ENCODE measurements around the gene NUB1. TPM values are rescaled to one million over a fixed set of nuclear protein-coding genes. Genes with fewer than 3 reads are reported as not detected.

Gene NUB1
- polyA plus RNA-seq, 1 of the 3 experiments (the other 2 are of a cell fraction) = 54.0 TPM

DNA sequence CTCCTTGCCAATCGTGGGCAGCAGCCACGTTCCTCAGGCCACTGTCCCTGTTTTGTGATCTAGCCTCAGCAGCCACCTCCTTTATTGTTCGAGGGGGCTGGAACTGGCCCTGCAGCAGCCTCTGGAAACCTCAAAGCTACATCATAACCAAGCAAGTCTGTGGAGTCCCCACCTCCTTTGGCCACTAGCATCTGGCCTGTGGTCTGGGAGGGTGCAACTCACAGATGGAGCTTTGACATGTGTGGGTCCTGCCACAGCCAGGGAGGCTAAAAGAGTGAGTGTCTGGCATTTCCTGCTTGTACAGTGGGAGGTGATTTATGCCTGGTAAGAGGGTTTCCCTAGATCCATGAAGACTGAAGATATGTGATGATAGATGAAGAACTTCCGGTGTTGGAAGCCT, 32.3 kb upstream of the NUB1 start:
- 53% methylated on average over 4 of the region's 4 CpGs for WGBS (ENCODE audit: low lambda C conversion rate)
- no peaks in the 10 kb centered on the region for H3K79me2 ChIP-seq (ENCODE audit: insufficient read depth)
- H3K4me1 ChIP-seq (ENCODE audit: control insufficient read depth in 1 of 2, insufficient read depth in 2 of 2, low read depth in 1 of 2, low read length in 1 of 2) = no peaks in the 10 kb centered on the region; a peak in 1 of 4 replicates
- no peaks in the 10 kb centered on the region for H3K36me3 ChIP-seq (replicated peaks in 1 of 2; ENCODE audit: control insufficient read depth in 1 of 2, insufficient read depth in 2 of 2, low read length in 1 of 2)
- H3K9me3 ChIP-seq = no peaks in the 10 kb centered on the region; the same call in 1 of the 2 replicates
- H3K9ac ChIP-seq = no peak overlapping the region
- ChIA-PET POLR2A (no interaction called here), CTCF (interaction anchor here (0.6 to 9.1 kb wide), 19 partner anchors 8 to 166 kb away, joined by 3 to 97 read pairs (median 4); partner anchors contain the start of genes GBX1 and NUB1)
- H3K27me3 ChIP-seq (ENCODE audit: insufficient read depth) = peaks cover 17% of the 10 kb centered on the region; the same call in 1 of the 2 replicates
- H3K9me2 ChIP-seq = no peaks in the 10 kb centered on the region
- DNase-seq = no peak
- H4K20me1 ChIP-seq (ENCODE audit: insufficient read depth) = no peaks in the 10 kb centered on the region
- H3K27ac ChIP-seq (ENCODE audit: low read depth in 2 of 2, low read length in 1 of 2) = no peak overlapping the region
- H3F3A ChIP-seq (replicated peaks; ENCODE audit: insufficient read depth) = peaks cover 3% of the 10 kb centered on the region
- H3K4me3 ChIP-seq (ENCODE audit: low read depth in 2 of 2, low read length in 1 of 2) = no peak overlapping the region
- TF ChIP-seq, protein P1, sequence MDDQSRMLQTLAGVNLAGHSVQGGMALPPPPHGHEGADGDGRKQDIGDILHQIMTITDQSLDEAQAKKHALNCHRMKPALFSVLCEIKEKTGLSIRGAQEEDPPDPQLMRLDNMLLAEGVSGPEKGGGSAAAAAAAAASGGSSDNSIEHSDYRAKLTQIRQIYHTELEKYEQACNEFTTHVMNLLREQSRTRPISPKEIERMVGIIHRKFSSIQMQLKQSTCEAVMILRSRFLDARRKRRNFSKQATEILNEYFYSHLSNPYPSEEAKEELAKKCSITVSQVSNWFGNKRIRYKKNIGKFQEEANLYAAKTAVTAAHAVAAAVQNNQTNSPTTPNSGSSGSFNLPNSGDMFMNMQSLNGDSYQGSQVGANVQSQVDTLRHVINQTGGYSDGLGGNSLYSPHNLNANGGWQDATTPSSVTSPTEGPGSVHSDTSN (IDR thresholded peaks at IDR 0.05) = peak; percentile 67; the same call in 1 of the 2 replicates
- no peak for TF ChIP-seq IRF3 (IDR thresholded peaks at IDR 0.05; ENCODE audit: low read depth, low read length)
- no peak overlapping the region for H3K4me2 ChIP-seq
- no peak overlapping the region for H2AFZ ChIP-seq (ENCODE audit: low read depth)

DNA sequence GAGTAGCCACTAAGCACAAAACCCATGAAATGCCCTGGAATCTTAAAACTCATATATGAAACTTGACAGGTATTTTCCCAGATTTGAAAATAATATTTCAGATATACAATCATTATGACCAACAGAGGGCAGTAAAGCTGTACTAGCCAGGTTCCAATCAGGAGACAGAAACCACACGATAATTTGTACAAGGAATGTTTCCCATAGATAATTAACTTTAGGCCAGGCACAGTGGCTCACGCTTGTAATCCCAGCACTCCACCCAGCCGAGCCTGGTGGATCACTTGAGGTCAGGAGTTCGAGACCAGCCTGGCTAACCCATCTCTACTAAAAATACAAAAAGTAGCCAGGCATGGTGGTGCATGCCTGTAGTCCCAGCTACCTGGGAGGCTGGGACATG, 31.0 kb upstream of the NUB1 start:
- CTCF ChIA-PET = interaction anchor here (0.7 to 9.1 kb wide), 31 partner anchors 9 to 453 kb away, joined by 3 to 97 read pairs (median 4); partner anchors contain the start of genes CRYGN, GBX1 and NUB1
- no peaks in the 10 kb centered on the region for H4K20me1 ChIP-seq (ENCODE audit: insufficient read depth)
- H3K4me1 ChIP-seq (ENCODE audit: control insufficient read depth in 1 of 2, insufficient read depth in 2 of 2, low read depth in 1 of 2, low read length in 1 of 2) = no peaks in the 10 kb centered on the region; a peak in 1 of 4 replicates
- peak; percentile 32 for TF ChIP-seq SMC3 (IDR thresholded peaks at IDR 0.05; ENCODE audit: low read depth, low read length)
- TF ChIP-seq CHD2 (IDR thresholded peaks at IDR 0.05; ENCODE audit: low read length, partially characterized antibody) = no peak
- no peak for TF ChIP-seq RCOR1 (IDR thresholded peaks at IDR 0.05; ENCODE audit: low read length)
- TF ChIP-seq MEF2A (IDR thresholded peaks at IDR 0.05; ENCODE audit: borderline replicate concordance, low read depth) = no peak
- TF ChIP-seq RAD21 (IDR thresholded peaks at IDR 0.05; ENCODE audit: low read length) = peak; percentile 52
- TF ChIP-seq SIN3A (IDR thresholded peaks at IDR 0.05; ENCODE audit: borderline replicate concordance, low read depth, low read length) = no peak
- TF ChIP-seq USF1 (IDR thresholded peaks at IDR 0.05; ENCODE audit: borderline replicate concordance, low read depth) = no peak
- TF ChIP-seq, protein P1 (IDR thresholded peaks at IDR 0.05) = no peak
- TF ChIP-seq REST (IDR thresholded peaks at IDR 0.05; ENCODE audit: low read depth, low read length) = no peak
- TF ChIP-seq CTCF (IDR thresholded peaks at IDR 0.05) = peak; percentile 63
- H3K27me3 ChIP-seq (ENCODE audit: insufficient read depth) = peaks cover 10% of the 10 kb centered on the region; the same call in 1 of the 2 replicates
- no peaks in the 10 kb centered on the region; the same call in 1 of the 2 replicates for H3K9me3 ChIP-seq
- peaks cover 3% of the 10 kb centered on the region for H3F3A ChIP-seq (replicated peaks; ENCODE audit: insufficient read depth)
- no peak overlapping the region for H3K27ac ChIP-seq (ENCODE audit: low read depth in 2 of 2, low read length in 1 of 2)
- H3K9me2 ChIP-seq = no peaks in the 10 kb centered on the region
- DNase-seq = peak; percentile 65
- no peak overlapping the region for H3K4me2 ChIP-seq
- no peak overlapping the region for H3K9ac ChIP-seq
- H2AFZ ChIP-seq (ENCODE audit: low read depth) = no peak overlapping the region
- POLR2A ChIA-PET = no interaction called here
- WGBS (ENCODE audit: low lambda C conversion rate) = 17% methylated on average over 4 of the region's 4 CpGs
- no peaks in the 10 kb centered on the region for H3K79me2 ChIP-seq (ENCODE audit: insufficient read depth)
- no peak overlapping the region for H3K4me3 ChIP-seq (ENCODE audit: low read depth in 2 of 2, low read length in 1 of 2)
- no peaks in the 10 kb centered on the region for H3K36me3 ChIP-seq (replicated peaks in 1 of 2; ENCODE audit: control insufficient read depth in 1 of 2, insufficient read depth in 2 of 2, low read length in 1 of 2)

Data from SK-N-SH (cell line).